Panc1 (cell line): ENCODE results near the gene GOLGA6L2.

ENCODE experiments used
- CTCF ChIP-seq: fragments of 450-650 bp; IDR thresholded peaks from 2 replicates; pipeline ENCODE4 v1.5.1; 2017; ENCODE audit warnings: mild to moderate bottlenecking
- POLR2AphosphoS5 ChIP-seq: IDR thresholded peaks from 2 replicates; pipeline ENCODE4 v1.6.1; 2012; ENCODE audit warnings: mild to moderate bottlenecking, low read depth, low read length, moderate library complexity
- SIN3A ChIP-seq: IDR thresholded peaks from 2 replicates; pipeline ENCODE4 v1.6.1; 2012; ENCODE audit warnings: low read depth, mild to moderate bottlenecking, low read length, moderate library complexity, borderline replicate concordance; ENCODE audit not compliant: insufficient read depth

GRCh38 chr15:23447107-23447500, at the start of gene GOLGA6L2:
- no peak for TF ChIP-seq CTCF
- no peak for TF ChIP-seq POLR2AphosphoS5
- TF ChIP-seq SIN3A: no peak
